ENCODE data around the gene TSKU.
"Not testable (repeated sequence)": the region's sequence is repeated elsewhere in the genome, so short reads cannot be mapped to it uniquely, and the experiment has no call there.

Gene TSKU

GRCh38 chr11:76788661-76789442, 5.7 kb downstream of the TSKU start:
- DNase-seq (ENCODE audit: low spot score): no peak

GRCh38 chr11:76789443-76789719, 6.2 kb downstream of the TSKU start:
- no peak for DNase-seq (ENCODE audit: low spot score)

DNA sequence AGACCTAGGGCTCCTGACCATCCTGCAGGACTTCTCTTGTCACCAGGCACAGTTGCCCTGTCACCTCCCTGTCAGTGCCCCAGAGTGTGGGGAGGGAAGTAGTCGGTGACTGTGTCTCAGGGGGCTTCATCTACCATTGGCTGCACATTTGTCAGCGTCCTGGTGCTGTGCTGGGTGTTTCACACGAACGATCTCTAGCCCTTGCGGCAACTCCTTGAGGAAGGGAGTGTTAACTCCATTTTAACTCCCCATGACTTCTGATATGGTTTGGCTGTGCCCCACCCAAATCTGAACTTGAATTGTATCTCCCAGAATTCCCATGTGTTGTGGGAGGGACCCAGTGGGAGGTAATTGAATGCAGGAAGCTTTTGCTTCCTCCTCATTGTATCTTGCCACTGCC, 7.1 kb downstream of the TSKU start:
- DNase-seq (ENCODE audit: low spot score): no peak

DNA sequence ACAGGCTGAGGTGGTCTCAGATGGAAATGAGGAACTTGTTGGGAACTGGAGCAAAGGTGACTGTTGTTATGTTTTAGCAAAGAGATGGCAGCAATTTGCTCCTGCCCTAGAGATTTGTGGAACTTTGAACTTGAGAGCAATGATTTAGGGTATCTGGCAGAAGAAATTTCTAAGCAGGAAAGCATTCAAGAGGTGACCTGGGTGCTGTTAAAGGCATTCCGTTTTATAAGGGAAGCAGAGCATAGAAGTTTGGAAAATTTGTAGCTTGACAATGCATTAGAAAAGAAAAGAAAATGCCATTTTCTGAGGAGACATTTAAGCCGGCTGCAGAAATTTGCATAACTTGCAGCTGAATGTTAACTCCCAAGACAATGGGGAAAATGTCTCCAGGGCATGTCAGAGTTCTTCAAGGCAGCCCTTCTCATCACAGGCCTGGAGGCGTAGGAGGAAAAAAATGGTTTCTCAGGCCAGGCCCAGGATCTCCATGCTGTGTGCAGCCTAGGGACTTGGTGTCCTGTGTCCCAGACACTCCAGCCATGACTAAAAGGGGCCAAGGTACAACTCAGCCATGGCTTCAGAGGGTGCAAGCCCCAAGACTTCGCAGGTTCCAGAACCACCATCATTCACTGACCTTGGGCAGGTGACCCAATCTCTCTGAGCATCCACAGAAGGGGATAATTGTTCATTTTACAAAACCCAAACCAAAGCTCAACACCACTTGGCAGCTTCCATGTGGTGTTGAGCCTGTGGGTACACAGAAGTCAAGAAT, 8.0 kb downstream of the TSKU start:
- not testable (repeated sequence) for DNase-seq (ENCODE audit: low spot score)

GRCh38 chr11:76791861-76792260, 8.7 kb downstream of the TSKU start:
- DNase-seq (ENCODE audit: low spot score): peak; percentile 70

GRCh38 chr11:76792505-76793264, 9.5 kb downstream of the TSKU start:
- DNase-seq (ENCODE audit: low spot score): no peak

DNA sequence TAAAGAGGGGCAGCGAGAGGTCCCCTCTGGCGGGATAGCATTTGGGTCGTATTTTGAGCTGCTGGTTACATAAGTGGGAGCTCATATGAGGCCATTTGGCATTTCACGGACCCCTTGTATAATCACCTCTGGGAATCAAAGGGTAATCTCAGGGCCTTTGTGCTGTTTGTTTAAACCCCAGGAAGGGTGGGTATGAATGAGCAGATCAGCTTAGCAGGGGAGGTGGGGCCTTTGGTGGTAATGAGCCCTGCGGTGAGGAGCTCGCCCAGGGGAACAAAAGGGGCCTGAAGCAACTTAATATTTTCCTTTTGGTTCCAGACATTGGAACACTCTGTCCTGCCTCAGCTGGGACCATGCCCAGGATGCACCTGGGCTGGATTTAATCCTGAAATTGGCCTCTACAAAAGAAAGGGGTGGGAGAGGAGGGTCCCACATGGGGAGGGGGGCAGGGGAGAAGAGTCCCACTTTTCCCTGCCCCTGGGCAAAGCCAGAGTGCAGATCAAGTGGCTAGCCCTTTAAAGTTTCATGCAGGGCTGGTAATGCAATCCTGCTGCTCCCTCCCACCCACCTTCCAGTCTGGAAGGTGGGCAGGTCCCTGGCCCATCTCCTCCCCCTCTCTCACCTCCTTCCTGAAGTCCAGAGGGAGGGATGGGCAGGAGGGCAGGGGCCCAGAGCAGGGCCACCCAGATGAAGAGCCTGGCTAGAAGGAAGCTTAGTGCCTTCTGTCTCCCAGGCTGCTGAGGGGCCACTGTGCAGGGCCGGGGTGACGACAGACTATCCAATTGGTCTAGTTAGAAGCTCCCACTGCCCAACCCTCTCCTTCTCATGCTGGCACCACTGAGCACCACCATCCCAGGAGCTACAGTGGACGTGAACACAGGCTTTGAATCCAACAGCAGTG, 10.5 kb downstream of the TSKU start:
- DNase-seq (ENCODE audit: low spot score): no peak

DNA sequence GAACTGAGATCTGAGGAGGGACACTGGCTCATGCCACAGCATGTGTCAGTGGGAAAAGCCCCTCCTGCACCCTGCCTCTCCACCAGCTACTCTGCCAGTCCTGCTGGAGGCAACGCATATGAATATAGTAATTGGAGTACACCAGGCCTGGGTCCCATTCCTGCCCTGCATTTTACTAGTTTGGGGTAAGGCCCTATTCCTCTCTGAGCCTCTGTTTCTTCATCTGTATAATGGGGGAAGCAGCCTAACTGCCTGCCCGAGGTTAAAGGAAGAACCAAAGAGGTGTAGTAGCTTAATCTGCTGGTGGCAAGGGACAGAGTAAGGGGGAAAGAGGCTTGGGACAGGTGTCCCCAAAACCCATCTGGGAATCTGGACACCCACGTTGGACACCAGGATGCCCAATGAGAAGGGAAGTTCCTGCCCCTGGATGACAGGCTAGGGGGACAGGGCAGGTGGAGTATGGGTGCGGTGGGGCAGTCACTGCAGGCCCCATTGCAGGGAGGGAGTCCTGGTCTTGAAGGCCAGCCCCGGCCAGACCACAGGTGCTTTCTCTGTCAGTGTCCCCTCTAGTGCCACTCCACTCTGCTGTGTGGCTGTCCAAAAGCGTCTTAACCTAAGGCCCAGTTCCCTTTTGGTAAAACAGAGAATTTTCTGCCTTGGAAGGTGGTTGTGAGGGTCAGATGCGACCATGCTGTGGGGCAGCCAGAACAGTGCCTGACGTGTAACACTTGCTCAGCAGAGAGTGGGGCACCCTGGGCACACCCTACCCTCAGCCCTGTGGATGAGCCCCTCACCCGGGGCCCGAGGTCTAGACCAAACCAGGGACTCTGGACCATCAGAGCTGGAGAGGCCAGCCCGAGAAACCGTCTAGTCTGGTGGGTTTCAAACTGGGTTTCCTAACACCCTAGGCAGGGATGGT, 11.5 kb downstream of the TSKU start:
- DNase-seq (ENCODE audit: low spot score): no peak

DNA sequence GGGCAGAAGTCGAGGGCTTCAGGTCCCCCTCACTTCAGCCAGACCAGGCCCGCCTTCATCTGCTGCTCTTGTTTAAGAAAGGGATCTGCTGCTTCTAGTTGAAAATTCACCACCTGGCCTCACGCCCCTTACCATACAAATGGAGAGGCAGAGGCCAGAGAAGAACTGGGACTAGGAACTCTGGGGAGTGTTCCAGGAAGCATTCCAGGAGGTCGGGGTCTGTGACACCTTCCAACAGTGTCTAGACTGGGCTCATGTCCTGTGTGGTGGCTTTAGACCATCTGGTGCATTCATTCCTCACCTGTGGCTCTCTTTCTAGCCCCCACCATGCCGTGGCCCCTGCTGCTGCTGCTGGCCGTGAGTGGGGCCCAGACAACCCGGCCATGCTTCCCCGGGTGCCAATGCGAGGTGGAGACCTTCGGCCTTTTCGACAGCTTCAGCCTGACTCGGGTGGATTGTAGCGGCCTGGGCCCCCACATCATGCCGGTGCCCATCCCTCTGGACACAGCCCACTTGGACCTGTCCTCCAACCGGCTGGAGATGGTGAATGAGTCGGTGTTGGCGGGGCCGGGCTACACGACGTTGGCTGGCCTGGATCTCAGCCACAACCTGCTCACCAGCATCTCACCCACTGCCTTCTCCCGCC, 12.3 kb downstream of the TSKU start:
- DNase-seq (ENCODE audit: low spot score): no peak

DNA sequence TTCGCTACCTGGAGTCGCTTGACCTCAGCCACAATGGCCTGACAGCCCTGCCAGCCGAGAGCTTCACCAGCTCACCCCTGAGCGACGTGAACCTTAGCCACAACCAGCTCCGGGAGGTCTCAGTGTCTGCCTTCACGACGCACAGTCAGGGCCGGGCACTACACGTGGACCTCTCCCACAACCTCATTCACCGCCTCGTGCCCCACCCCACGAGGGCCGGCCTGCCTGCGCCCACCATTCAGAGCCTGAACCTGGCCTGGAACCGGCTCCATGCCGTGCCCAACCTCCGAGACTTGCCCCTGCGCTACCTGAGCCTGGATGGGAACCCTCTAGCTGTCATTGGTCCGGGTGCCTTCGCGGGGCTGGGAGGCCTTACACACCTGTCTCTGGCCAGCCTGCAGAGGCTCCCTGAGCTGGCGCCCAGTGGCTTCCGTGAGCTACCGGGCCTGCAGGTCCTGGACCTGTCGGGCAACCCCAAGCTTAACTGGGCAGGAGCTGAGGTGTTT, 12.8 kb downstream of the TSKU start:
- no peak for DNase-seq (ENCODE audit: low spot score)

GRCh38 chr11:76796511-76797198, 13.5 kb downstream of the TSKU start:
- DNase-seq (ENCODE audit: low spot score): no peak

DNA sequence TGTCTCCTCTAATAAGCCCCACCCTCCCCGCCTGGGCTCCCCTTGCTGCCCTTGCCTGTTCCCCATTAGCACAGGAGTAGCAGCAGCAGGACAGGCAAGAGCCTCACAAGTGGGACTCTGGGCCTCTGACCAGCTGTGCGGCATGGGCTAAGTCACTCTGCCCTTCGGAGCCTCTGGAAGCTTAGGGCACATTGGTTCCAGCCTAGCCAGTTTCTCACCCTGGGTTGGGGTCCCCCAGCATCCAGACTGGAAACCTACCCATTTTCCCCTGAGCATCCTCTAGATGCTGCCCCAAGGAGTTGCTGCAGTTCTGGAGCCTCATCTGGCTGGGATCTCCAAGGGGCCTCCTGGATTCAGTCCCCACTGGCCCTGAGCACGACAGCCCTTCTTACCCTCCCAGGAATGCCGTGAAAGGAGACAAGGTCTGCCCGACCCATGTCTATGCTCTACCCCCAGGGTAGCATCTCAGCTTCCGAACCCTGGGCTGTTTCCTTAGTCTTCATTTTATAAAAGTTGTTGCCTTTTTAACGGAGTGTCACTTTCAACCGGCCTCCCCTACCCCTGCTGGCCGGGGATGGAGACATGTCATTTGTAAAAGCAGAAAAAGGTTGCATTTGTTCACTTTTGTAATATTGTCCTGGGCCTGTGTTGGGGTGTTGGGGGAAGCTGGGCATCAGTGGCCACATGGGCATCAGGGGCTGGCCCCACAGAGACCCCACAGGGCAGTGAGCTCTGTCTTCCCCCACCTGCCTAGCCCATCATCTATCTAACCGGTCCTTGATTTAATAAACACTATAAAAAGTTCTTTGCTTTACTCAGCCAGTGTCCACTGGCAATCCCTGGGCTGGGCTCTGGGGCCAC, 14.4 kb downstream of the TSKU start:
- no peak for DNase-seq (ENCODE audit: low spot score)

- no peak for DNase-seq (ENCODE audit: low spot score)
Measured at GRCh38 chr11:76798202-76798581, 15.0 kb downstream of the TSKU start.

- DNase-seq (ENCODE audit: low spot score): no peak
Measured at GRCh38 chr11:76798671-76799065, 15.5 kb downstream of the TSKU start.

- DNase-seq (ENCODE audit: low spot score): peak; percentile 82
Measured at GRCh38 chr11:76799066-76799804, 16.1 kb downstream of the TSKU start.

DNA sequence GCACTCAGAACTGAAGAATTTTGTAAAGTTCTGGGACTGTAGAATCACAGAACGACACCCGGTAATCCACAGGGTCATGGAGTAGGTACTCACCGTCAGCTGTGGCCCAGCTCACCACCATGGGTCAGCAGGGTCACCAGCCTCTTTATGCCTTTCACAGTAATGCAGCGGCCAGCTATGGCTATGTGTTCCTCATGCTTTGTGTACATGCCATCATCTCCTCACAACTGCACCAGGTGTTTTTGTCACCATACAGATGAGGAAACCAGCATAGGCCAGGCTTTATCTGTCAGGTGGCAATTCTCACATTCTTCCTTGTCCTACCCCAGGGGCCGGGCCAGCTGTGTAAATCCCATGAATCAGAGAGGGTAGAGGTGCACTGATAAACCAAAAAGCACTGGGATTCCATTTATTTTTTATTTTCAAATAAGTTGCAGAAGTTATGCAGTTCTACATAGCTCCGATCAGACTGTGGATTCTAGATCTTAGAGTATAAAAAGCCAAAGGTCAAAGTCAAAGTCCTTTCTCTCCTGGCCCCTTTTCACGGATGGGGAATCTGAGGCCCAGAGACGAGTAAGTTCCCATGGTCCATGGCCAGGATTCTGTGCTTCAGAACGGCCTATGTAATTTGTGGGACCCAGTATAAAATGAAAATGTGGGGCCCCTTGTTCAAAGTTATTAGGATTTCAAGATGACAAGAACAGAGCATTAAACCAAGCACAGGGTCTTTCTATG, 17.5 kb downstream of the TSKU start:
- DNase-seq (ENCODE audit: low spot score): no peak

- DNase-seq (ENCODE audit: low spot score): no peak
Measured at GRCh38 chr11:76801225-76801624, 18.1 kb downstream of the TSKU start.

Measured in hematopoietic multipotent progenitor cell treated with erythropoietin and hydrocortisone succinate and interleukin-3 and kit ligand, for 15 days (in vitro differentiated cells).